NCI-H2081 (cell line): Measurements from ENCODE around the gene FLT3.

Experiments
- DNase-seq, 2 experiments: peaks; one replicate each; lab custom pipeline; 2025; lab: John Stamatoyannopoulos, UW

Gene FLT3

DNA sequence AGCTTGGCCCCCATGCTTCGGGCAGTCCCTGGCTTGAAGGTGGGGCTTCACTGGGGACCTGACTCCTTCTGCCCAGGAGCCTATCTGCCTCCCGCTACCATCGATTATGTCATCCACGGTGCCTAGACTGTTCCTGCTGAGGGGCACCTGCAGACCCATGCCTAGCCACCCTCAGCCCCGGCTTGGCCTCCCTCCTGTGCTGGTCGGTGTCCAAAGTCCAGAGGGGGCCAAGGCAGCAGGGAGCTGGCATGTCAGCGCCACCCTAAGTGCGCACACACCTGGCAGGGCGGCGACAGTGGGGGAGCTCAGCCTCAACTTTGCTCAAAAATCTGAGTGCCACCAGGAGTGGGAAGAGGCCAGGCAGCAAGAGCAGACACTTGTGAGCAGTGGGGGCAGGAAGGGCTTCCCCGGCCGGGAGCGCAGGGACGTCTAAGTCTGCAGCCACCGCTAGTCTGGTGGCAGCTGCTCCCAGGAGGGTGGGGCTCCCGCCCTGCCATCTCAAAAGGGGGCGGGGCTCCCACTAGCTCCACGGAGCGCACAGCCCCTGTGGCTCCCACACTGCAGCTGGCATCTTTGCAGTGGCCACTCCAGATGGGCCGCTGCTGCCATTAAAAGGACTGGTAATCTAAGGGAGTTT lies 98.4 kb downstream of the FLT3 start:
- no peak for DNase-seq

DNA sequence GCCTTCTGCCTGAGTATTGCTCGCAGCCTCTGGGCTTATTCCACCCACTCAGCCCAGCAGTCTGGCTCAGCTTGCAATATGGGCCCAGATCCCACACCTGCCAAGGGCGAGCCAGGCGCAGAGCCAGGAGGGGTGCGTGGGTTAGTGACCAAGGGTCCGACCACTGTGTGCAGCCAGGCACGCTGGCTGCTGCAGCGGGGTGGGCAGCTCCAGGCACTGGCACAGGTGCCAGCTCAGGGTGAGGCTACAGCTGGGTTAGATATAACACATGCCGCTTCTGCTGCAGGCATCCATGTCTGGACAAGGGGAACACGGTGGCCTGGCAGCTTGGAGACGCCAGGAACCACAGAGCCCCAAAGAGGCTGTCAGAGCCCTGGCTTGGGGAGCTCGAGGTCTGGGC lies 99.3 kb downstream of the FLT3 start:
- no peak for DNase-seq

DNA sequence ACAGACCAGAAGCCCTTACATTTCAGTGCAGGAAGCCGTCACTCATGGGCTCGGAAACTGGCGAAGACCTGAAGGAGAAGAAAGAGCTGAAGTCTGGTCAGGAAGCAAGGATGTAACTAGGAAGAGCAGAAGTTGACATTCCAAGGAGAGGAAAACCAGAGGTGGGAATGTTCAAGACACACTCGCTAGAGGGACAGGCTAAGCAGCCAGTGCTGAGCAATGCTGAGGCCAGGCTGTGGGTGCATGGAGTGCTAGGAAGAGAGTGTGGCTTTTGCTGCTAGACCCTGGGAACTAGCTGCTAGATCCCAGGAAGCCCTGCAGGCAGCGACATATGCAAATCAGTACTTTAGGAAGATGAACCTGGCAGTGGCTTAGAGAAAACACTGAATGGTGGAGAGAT lies 99.8 kb downstream of the FLT3 start:
- no peak for DNase-seq

DNA sequence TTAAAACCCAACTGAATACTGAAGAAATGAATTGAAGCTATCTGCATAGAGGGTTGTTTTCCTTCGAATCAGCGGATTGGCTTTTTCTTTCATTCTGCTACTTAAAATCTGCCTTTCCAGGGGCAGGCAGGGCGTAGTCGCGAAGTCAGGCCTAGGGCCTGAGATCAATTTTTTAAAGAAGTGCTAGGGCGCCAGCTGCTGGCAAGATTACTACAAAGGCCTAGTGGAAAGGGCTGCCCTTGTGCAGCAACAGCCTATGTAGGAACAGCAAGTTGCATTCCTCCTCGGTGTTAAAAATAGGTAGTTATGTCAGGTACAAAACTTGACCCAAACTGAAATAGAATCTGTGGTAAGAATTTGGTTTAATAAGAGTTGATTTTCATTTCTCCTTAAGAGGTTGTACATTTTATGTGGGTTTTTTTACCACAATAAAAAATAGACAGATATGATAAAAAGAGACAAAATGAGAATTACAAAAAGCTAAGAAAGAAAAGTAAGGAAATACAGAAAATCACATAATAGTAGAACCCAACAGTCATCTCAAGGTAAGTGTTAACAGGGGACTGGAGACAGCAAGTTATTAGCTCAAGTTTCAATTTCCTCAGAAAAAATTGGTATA lies 102.4 kb downstream of the FLT3 start:
- DNase-seq = peak in 1 of 2 experiments; percentile 11

DNA sequence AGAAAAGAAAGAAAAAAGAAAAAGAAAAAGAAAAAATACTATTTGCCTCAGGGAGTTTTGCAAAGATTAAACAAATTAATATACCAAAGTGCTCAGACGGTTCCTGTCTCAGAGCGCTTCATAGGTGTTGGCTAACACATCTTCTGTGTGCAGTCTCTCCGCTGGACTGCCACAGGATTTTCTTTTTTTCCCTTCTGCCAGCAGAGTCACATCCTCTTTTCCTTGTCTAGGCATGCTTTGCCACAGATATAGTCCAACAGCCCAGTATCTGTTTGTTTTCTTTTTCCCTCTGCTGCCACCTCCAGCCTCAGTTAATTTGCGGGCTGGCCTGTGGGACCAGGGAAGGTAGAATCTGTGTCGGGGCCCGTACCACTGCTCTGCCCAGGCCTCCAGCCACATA lies 108.5 kb downstream of the FLT3 start:
- DNase-seq = no peak

DNA sequence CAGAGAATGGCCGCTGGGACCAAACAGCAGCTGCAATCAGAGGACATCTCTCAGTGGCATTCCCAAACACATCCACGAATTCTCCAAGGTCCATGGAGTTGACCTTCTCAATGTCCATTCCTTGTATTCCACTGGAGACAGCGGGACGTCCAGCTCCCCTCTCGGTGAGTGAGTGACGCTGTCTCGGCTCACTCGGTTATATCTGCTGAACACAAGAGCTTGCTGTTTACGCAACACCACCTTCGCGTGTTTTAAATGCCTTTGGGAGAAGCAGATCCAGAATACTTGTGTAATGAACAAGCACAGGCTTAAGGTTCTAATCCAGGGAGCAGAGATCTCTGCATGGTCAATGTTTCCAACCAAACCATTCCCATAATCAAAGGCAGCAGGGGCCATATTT lies 111.9 kb downstream of the FLT3 start, which contains the start of gene URAD:
TSS of gene URAD (minus strand) at position 174 of the 400 bp plus-strand sequence. CDS start at position 118, 56 bp downstream.
- no peak for DNase-seq

DNA sequence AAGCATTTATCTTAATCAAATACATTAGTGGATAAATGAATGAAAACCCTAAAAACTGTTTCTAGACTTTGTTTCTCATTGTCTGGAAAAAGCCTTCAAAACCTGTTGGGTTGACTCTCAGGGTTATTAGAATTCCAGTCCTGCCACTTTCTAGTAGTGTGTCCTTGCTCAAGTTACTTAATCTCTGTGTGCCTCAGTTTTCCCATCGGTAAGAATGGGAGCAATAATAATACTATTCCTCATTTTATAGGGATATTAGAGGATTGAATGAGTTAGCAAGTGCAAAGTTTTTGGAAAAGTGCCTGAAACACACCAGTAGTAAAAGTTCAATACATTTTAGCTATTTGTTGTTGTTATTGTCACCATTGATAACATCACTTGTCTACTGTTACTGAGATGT lies 114.8 kb downstream of the FLT3 start:
- DNase-seq = no peak

DNA sequence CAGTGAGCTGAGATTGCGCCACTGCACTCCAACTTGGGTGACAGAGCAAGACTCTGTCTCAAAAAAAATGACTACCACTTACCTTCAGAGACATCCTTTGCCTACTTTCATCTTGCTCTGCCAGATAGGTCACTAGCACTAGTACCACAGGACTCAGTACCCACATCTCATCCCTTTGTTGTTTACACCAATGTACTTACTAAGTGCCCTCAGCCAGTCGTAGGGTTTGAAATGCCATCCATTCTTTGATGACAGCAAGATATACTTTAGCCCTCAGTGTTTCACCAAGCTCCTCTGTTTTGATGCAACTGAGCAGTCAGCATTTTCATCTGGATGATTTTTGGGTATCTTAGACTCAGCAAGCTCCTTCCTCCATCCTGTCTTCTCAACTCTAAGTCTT lies 118.0 kb downstream of the FLT3 start:
- DNase-seq = no peak

DNA sequence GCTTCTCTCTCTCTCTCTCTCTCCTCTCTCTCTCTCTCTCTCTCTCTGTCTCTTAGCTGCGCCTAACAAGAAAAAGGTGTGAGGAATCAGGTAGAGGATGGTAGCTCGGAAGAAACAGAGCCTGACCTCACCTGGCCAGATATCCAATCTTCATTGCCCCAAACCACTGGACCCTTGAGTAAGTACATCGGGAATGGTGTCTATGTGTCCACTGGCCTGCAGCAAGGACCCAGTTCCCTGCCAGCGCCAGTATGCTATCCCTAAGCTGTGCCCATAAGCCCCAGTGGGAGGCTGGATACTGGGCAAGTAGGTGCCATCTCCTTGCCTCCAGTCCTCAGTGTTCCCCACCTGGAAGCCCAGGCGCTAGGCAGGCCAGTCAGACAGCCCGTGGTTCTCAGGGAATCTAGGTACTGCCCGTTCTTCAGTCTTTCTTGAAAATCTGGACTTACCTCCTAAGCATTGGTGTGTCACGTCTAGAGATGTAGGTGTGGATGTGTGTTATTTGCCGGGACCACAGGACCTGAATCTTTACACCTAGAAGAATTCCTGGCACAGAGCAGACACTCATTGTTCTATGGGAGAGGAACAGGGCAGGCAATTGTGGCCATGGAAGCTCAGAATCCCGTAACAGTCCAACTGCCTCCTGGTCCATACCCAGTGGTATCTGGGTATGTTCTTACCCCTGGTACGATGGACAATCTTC lies 119.2 kb downstream of the FLT3 start:
- no peak for DNase-seq

DNA sequence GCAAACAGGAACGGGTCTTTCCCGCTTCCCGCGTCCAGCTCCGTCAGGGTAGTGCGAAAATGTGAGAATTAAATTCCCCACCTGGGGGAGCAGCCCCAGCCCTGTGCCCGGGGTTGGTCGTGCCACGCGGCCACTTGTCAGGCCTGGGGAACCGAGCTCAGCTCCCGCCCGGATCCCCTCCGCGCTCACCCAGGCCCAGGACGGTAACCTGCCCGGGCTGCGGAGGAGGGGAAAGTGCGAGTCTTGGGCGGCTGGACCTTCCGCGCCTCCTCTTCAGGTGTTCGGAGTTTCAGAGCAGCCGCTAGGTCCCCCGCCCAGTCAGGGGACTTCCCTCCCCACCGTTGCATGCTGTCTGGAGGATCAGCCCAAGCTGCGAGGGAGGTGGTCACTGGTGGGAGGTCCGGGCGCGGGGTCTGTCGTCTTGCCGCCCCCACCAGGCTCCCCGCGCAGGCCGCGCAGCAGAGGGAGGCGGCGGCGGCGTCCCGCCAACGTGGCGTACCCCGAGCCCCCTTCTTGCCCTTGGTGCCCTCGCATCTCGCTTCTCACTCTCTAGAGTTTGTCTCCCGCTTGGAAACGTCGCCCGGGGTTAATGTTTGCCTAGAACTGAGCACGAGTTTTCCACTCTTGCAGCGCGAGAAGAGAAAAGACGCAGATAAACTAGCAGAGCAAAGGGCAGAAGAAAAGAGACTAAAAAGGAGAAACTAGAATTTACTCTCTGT lies 119.9 kb downstream of the FLT3 start:
- no peak for DNase-seq

DNA sequence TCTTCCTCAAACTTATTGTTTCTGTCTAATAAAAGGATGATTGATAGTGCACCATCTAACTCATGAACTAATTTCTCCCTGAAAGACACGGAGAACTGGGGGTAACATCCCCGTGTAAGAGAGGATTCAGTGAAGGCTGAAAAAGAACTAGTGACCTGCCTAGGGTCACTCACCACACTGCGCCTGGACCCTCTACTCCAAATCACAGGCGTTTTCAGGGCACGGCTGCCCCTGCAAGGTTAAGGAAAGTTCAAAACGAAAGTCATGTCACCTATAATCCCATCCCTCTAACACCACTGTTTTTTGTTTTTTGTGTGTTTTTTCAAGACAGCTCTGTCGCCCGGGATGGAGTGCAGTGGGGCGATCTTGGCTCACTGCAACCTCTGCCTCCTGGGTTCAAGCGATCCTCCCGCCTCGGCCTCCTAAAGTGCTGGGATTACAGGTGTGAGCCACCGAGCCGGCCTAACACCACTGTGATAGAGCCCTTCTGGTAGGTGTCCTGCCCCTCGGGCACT lies 120.6 kb downstream of the FLT3 start:
- DNase-seq = no peak

DNA sequence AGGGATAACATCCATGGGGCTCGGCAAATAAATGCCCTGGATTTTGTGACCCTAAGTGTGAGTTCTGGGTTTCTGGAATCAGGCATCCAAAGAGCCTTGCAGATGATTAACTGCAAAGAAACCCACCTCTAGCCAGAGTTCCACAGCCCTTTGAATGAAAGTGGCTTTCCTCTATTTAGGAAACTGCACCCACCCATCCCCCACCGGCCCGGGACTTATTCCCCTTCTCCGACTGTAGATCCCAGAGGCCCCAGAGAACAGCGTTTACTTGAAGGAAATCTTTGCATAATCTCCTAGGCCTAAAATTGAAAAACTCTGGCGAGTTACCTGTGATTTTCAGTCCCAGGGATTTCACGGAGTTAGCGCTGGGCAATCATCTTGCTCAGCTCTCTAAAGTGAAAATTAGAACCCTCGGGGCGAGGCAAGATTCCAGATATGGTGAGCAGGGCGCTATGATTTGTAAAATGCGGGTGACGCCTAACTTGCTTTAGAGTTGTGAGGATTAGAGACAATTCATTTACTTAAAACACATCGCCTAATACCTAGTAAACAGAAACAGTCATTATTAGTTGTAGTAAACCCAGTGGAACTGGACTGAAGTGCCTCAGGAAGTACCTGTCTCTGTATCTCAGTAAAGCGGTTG lies 121.3 kb downstream of the FLT3 start:
- no peak for DNase-seq

DNA sequence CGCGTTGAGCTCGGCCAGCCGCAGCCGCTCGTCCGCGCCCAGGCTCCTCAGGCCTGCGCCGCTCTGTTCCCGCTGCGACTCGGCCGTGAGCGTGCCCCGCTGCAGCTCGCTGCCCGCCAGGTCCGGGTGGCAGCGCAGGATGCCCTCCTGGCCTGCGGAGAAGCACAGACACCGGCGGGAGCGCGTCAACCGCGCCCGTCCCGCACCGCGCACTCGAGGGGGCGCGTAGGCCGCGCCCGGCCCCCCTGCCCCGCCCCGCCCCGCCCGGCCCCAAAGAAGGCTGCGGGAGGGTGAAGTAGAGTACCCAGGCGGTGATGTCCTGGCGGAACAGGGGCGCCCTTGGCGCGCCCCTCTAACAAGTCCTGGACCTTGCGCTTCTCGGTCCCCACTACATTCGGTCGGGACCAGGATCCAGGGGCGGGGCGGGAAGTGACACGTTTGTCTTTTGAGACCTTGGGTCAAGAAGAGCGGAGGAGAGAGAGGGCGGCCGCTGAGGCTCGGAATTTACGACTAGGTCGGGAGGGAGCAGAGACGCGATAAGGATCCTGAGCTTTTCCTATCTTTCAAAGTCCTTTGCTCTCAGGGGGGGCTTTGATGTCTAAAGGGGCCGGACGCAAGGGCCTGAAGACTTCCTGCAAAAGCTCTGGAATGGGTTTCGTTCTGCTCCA lies 121.9 kb downstream of the FLT3 start:
- DNase-seq = no peak

DNA sequence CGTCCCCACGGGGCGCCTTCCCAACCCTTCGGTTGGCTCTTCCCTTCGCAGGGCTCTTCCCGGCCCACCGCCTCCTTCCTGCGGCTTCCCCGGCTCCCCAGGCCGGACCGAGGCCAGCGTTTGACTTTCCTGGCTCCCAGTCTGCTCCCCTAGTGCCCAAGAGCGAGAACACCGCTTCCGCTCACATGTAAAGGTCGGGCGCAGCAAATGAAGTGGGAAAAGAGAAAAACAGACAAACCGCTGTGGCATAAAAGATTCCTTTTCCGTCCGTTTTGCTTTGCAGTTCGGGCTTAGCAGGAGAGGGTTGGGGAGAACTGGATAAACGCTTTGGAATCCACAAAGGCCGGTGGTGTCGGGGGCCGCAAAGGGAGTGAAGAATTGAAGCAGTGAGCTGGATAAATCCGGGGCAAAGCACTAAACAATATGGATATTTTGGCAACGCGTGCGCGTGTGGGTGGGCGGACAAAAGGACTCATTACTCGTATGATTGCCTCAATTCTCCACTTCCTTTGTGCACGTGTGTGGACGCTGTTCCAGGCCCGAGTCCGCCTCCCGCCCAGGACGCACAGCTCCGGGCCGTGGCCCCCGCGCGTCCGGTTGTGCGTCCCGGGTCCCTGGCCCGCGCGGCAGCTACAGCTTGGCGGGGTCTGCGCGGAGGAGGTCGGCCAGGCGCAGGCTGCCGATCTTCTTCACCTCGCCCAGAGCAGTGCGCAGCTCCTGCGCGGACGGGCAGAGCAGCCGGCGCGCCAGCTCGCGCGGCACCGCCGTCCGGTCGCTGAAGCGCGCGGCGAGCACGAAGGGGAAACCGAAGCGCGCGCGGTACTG lies 122.7 kb downstream of the FLT3 start:
- DNase-seq = no peak

DNA sequence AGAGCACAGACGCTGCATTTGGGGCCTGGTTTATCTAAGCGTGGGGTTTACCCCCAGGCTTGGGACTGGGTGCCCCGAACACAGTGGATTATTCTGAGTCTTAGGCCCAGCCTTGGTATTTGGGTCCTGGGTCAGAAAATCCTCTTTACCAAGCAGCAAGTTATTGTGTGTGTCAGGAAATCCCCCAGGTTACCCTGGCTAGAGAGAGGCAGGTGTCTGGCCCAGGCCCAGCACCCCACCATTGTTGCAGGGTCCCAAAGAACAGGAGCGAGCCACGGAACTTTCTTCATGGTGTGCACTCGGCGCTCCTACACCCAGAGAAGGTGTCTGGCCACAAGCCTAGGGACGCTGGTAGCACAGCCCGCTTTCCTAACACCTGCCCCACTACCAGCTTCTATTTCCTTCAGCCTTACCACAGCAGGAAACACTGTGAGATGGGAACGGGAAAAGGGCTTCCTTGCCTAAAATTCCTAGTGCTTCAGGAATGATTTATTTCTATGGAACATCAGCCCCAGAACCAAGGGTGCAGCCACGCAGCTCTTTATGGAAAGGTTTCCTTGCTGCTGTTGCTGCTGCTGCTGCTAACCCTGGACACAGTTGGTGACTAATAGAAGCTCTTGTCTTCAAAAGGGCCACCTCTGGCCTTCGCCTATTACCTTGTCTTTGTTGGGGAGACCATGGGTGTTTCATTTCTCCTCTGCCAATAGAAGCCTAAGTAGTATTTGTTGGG lies 123.8 kb downstream of the FLT3 start:
- no peak for DNase-seq

DNA sequence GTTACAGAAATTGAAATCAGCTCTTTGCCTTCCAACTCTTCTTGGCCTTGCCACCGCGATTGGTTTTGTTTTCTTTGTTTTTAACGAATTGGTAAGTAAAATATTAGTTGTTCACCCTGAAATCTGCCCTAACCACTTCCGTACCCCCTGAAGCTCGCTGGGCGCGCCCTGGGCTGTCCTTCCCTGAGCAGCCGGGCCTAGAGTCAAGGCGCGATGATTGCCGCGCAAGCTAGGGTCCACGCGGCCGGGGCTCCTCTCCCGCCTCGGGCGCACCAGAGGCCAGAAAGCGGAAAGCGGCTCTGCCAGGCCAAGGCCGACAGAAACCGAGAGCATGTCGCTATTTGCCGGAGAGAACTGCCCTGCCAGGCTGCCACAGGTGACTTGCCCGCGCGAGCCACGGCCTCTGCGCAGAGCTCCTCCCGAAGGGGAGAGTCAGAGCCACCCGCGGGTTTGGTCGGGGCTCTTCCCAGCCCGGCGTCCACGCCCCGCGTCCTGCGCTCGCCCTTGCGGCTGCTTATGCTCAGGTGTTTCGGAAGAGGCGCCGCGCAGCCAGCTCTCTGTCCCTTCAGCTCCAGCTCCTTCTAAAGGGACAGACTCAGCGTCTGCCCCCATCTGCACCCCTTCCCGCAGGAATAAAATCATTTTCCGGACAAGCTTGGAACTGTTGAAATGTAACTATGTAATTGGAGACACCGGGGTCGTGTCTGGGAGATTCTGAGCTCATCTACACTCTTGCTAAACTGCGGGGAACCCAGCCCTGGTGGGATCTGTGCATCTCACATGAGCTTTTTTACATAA lies 124.6 kb downstream of the FLT3 start:
- DNase-seq = no peak

DNA sequence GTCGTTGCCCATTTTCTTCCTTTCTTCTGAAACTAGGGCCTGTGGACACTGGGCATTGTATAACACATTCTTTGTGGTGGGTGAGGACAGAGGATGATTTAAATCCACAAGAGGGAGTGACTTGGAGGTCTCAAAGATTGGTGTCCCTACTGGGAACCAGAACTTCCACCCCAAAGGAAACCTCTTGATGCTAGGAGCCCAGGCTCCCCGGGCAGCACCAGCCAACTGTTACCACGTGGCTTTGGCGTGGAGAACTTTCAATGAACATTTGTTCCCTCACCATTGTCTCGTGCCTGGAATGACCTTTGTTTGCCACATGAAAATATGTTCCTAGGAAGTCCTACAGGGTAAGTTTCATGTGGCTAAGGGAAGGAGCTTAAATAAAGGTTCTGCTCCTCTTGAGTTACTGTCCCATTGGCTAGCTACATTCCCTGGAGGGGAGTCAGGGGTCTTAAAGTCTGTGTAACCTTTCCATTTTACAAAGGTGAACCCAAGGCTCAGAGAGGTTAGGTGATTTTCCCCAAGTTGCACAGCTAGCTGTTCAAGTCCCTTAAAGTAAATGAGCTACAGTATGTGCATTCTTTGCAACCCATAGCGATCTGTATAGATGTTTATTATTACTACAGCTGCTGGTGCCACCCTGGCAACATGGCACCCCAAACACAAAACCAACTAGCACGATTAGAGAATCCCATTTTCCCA lies 126.3 kb downstream of the FLT3 start:
- no peak for DNase-seq

DNA sequence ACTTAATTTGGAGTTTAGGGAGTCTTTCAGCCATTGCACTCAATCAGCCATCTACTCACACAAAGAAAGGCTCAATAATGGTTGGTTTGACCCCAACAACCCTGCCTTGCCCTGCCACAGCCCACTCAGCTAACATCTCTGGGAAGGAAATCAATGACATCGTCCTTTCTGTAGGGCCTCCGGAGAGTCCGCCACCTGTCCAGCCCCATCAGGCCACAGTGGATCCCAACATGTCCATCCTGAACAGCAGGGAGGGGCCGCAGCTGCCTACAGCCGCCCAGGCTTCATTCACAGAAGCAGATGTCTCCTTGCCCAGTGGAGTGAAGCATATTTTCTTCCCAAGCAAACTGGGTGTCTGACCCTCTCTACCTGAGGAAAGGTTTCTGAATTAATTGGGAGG lies 127.1 kb downstream of the FLT3 start:
- DNase-seq = no peak

DNA sequence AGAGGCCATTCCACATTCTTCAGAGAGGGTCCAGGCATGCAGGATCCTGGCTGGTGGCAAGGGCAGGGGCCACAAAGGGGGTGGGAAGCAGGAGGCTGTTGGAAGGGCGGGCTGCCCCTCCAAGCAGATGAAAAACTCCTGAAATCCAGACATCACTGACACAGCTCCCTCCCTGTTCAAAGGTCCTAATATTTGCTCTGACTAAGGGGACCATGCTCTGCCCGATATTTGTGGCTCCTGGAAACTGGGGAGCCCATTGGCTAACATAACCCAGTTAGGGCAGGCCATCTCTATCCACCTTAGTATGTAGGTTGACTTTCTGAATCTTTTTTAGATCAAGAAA lies 127.9 kb downstream of the FLT3 start:
- no peak for DNase-seq
